HG02610 (cell line): Measurements from ENCODE around the gene METTL3.

Source experiments
- ATAC-seq: cut with Tn5 transposase; IDR thresholded peaks from one replicate; pipeline ENCODE4 v1.9.1; 2021; ENCODE audit warnings: mild to moderate bottlenecking, moderate library complexity; ENCODE audit not compliant: unreplicated experiment

The METTL3 gene

DNA sequence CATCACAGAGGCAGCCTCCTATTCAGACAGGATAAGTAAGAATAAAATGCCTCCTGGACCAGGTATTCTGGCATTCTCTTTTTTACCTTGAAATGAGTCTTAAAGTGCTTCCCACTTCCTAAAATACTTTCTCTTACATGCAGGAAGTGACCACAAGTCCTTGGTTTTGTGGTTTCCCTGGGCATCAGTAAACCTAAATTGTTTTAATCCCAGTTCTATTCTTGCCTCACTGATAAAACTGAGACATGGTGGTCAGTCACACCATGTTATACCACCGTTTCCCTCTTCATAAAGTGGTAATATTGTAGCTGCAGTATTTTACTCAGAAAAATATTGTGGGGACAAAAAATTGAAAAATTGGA, 16.2 kb upstream of the METTL3 start:
- ATAC-seq, result no peak

GRCh38 chr14:21526672-21527317, 15.7 kb upstream of the METTL3 start:
- ATAC-seq, result no peak

- ATAC-seq, result no peak
Measured at GRCh38 chr14:21525962-21526671, 15.0 kb upstream of the METTL3 start, which contains the start of gene SALL2. Gene SALL2, minus strand, starts transcription at chr14:21526346. Its CDS starts 219 bp downstream, at chr14:21526127.

- no peak for ATAC-seq
Measured at GRCh38 chr14:21525571-21525961, 14.4 kb upstream of the METTL3 start.

GRCh38 chr14:21524575-21525490, 13.7 kb upstream of the METTL3 start:
- no peak for ATAC-seq

- no peak for ATAC-seq
Measured at GRCh38 chr14:21523203-21523602, 12.1 kb upstream of the METTL3 start.

- no peak for ATAC-seq
Measured at GRCh38 chr14:21521501-21521900, 10.4 kb upstream of the METTL3 start.

DNA sequence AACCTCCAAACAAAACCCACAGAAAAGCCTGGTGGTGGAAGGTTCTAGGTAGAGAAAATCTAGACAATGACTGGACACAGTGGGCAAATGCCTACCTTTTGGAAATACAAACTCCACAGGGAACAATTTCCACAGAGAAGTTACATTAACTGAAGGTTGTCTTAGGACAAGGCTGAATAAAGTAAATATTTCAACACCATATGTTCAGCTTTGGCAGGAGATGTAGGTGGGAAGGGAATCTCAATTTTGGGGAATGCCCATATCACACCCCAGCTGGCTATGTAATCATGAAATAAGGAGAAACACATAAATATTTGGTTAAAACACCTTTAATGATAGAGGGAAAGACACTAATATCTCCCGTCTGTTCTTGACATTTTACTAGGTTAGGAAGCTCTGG, 9.6 kb upstream of the METTL3 start:
- ATAC-seq, result no peak

DNA sequence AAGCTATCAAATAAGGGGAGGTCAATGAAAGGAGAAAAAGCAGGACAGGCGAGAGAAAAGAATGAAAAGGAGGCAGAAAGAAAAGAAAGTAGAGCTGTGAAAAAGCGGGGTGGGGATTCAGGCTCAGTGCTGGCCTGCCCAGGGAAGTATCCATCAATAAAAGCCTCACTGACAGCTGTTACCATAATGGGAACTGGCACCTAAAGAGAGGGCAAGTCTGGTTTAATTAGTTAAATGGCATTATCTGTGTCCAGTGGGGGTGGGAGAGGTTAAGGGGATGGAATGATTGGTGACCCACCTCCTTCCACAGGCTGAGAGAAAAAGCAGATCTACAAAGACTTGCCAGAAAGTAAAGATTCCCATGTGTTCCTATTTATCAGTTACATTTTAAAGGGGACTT, 7.6 kb upstream of the METTL3 start:
- no peak for ATAC-seq

- ATAC-seq, result no peak
Measured at GRCh38 chr14:21514341-21514740, 3.2 kb upstream of the METTL3 start.

DNA sequence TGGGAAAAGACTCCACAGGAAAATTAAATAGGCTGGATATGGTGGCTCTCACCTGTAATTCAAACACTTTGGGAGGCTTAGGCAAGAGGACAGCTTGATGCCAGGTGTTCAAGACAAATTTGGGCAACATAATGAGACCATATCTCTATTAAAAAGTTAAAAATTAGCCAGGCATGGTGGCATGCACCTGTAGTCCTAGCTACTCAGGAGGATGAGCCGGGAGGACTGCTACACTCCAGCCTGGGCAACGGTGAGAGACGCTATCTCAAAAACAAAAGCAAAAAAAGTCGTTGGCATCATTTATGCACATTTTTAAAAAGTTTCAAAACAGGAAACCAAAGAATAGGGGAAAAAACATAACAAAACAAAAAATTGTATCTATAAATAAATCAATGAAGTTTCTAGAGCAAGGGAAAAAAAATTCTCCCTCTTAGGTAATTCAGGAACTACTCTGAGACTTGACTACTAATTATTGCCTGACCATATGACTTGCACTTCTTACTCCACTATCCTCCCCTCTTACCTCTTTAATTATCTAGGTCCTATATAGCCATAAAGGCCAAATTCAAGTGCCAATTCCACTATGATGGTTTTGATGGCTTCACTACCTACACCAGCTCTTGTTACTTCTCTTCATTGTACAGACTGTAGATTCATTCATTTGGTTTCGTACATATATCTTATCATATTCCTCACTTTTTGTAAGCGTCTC, 1.6 kb downstream of the METTL3 start:
- no peak for ATAC-seq

GRCh38 chr14:21506557-21506956, 4.6 kb downstream of the METTL3 start:
- ATAC-seq, result no peak

- ATAC-seq, result peak; percentile 86
Measured at GRCh38 chr14:21505012-21505553, 6.1 kb downstream of the METTL3 start.

- ATAC-seq, result no peak
Measured at GRCh38 chr14:21503376-21503775, 7.8 kb downstream of the METTL3 start.

DNA sequence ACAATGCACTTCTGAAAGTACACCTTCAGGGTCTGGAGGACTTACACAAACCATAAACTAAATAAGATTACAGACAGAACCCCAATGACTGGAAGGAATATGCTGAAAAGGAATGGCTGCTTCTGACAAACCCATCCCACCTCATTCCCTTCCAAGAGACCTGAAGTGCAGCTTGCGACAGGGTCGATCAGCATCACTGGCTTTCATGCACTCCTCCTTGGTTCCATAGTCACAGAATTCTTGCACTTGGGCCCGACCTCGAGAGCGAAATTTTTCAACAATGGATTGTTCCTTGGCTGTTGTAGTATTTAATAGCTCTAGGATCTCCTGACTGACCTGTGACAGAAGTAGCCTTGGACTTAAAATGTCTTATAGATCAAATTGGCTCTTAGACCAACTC, 9.6 kb downstream of the METTL3 start:
- no peak for ATAC-seq

DNA sequence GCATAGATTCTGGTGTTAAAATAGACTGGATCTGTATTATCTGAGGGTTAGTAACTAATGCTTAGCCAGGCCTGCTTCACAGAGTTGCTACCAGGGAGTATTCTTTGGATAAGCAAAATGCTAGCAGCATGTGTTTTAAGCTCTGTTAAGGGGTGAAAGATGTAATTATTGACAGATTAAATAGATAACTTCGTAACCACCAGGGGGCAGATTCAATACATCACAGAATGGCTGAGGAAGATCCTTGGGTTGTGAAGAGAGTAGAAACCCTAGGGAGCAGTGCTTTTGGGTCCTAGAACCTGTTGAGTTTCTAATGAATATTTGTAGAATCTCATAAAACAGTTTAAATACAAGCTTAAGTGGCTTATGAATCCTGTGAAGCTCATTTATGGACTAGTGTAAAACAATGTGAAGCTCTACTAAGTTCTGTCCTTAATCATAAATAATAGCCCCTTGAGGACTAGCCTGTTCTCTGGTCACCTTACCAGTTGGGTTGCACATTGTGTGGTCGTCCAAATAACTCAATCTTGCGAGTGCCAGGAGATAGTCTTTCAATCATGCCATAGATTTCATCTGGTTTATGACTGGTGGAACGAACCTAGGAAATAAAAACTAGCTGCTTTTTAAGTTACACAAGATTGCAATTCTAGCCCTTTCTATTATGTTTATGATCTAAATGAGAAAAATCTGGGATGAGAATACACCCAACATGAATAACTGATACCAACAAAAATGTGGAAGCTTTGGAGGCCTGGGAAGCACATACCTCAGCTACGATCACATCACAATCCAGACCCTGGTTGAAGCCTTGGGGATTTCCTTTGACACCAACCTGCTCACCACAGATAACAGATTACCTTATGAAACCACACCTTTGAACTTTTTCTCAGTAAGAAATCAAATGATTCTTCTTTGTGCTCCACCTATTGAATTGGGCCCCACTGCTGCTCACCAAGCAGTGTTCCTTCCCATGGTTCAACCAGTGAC, 12.3 kb downstream of the METTL3 start:
- no peak for ATAC-seq

- no peak for ATAC-seq
Measured at GRCh38 chr14:21496453-21496852, 14.7 kb downstream of the METTL3 start.

DNA sequence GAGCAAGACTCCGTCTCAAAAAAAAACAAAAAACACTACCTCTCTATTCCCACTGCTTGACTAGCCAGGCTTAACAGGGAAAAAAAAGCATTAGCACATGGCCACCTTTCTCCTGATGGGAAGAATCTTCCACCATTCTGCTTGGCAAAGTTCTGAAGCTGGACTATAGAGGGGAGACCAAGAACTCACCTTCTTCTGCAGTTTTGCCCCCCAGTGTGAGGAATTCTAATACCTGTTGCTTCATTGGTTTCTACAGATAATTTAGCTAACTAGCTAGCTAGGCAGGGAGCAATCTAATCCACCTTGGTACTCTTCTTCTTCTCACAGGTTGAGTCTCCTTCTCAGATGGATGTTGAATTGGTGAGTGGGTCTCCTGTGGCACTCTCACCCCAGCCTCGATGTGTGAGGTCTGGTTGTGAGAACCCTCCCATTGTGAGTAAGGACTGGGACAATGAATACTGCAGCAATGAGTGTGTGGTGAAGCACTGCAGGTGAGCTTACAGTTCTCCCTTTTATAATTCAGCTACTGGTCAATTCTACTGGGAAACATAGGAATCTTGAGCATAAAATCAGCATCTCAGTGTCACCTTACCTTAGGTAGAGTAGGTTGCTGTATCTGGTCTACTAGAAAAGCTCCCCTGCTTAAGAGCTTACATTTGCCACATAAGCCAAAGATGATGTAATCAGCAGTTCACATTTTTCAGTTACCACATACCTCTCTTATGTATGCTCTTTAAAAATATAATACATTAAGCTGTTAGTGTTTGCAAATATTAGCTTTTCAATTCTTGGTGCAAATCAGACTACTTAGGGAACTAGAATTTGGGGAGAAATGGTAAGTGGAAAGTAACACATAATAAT, 16.0 kb downstream of the METTL3 start:
- ATAC-seq, result no peak

DNA sequence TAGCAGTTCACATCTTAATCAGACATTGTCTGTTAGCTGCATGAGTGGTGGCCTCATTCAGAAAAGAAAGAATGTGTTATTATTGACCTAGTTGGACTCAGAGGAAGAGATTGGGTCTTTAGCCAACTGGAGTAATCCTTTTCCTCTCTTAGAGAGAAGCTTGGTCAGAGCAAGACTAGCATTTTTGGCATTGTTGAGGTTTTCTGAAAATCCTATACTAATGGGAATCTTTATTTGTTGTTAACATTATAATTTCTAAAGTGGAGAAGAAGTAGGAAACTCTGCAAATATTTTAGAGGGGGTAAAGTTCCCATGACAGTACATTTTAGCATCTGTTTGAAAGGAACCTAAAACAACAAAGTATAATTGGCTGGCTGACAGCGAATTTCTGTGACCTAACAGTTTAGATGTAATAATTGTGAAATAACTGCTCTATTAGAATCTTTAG, 24.5 kb downstream of the METTL3 start:
- no peak for ATAC-seq
